Kidney tubule cell (primary cell): ENCODE results near the gene TCFL5.

Experiments used
- DNase-seq: peaks from one replicate; pipeline ENCODE4 v3.0.0-alpha.2; 2018; ENCODE audit warnings: low spot score

The TCFL5 gene

DNA sequence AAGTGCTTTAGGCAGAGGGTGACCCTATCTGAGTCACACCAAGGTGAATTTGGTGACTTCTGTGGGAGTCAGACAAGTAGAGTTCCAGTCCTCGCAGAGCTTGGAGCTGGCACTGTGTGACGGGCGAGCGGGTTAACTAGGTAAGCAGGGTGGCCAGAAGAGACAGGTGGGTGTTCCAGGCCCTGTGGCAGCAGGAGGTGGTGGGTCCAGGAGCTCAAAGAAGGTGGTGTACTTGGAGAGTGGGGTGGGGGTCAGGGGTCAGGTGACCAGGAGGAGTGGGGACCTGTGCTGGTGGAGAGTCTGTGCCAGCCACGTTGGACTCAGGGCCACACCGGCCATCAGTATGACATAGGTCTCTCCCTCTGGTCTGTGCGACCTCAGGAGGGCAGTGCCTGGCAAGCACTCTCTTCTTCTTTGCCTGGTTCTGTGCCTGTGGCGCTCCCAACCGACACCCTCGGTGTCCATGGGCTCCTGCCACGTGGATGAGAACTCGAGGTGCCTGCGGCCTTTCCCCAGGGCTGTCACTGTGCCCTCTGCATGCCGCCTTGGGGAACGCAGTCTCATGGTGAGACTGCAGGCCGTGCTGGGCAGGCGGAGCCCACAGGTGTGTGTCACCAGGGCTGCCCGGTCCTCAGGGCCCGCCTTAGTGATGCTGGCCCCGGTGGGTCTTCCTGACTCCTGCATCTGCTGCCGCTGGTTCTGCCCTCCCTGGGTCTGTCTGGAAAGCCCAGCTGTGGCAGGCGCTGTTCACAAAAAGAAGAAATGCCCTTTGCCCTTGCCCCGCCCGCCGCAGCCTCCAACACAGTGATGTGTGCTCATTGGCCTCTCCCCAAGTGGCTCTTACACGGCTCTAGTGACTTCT, 63.7 kb downstream of the TCFL5 start:
- DNase-seq, result no peak

GRCh38 chr20:62796699-62797491, 64.7 kb downstream of the TCFL5 start:
- no peak for DNase-seq

- peak; percentile 53 for DNase-seq
These were observed 66.4 kb downstream of the TCFL5 start for GRCh38 chr20:62795023-62795761.

- peak; percentile 97 for DNase-seq
These were observed 67.5 kb downstream of the TCFL5 start for GRCh38 chr20:62794007-62794724.

DNA sequence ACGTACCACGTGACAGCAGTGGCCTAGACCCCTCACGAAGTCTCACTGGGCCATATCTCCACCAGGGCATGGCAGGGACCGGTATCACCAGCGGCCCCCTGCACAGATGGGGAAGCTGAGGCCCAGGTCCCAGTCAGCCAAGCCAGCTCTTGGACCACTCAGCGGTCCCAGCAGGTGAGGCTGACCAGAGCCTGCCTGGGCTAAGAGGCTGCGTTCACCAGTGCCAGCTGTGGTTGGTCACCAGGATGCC, 67.9 kb downstream of the TCFL5 start:
- DNase-seq, result no peak

DNA sequence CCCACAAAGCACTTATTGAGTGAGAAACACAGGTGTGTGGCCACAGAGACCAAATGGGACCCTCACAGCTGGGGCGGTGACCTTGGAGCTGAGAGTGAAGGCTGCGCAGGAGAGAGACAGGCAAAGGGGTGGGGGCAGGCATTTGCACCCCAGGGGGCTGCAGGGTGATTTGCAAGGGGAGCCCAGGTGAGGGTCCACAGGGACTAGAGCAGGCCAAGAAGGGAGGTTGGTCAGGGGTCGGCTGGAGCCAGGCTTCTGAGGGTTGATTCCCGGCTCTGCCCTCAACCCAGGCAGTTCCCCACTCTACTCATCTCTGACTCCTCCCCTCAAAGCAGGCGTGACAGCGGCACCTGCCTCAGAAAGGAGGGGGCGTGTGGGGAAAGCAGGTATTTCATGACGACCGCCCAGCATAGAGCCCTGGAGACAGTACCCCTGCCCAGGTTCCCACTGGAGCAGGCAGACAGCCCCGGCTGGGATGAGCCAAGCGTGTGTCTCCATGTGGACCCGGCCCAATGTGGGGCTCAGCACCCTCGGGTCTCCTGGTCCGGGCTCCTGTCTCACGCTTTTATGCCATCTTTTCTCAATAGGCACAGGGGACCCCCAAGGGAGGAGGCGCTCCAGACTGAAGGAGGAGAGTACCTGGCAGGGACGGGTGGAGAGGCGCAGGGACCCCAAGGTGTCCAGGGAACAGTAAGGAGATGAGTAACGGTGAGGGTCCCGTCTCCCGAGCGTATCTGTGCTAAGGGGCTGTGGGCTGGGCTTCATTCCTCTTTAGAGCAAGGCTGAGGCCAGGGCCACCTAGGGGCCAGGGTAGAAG, 68.5 kb downstream of the TCFL5 start:
- no peak for DNase-seq

DNA sequence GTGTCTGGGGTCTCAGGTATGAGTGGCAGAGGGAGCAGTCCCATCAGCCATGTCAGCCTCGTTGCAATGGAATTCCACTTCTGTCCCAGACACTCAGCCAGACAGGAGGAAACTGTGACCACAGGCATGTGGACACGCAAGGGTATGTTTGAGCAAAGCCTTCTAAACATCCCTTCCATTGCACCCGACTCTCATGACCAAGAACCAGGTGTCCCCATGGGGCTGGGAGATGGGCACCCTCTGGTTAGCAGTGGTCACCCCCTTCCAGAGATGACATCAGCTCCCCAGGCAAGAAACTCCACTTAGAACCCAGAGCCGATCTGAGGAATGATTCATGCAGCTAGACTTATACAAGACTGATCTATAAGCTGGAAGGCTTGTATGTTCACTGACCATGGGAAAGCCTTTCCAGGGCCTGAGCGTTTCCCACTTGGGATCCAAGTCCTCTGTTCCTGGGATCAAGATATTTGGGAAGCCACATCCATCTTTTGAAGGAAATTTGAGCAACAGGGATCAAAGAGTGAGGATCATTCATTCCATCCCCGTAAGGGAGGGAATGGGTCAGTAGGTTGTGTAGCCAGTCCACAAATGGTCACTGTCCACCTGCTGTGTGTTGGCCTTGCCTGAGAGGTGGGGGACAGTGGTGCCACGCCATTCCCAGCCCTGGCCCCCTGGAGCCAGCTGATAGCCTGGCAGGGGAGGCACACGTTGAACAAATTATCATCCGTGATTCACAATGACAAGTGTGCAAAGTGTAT, 69.3 kb downstream of the TCFL5 start:
- peak; percentile 86 for DNase-seq

GRCh38 chr20:62791301-62792181, 70.1 kb downstream of the TCFL5 start:
- peak; percentile 84 for DNase-seq
